GM19395 (cell line): ENCODE measurements around the gene TBCE.

Experiments
- ATAC-seq: cut with Tn5 transposase; IDR thresholded peaks from one replicate; pipeline ENCODE4 v1.9.1; 2021; ENCODE audit warnings: mild to moderate bottlenecking, moderate library complexity; ENCODE audit not compliant: unreplicated experiment

Gene TBCE

DNA sequence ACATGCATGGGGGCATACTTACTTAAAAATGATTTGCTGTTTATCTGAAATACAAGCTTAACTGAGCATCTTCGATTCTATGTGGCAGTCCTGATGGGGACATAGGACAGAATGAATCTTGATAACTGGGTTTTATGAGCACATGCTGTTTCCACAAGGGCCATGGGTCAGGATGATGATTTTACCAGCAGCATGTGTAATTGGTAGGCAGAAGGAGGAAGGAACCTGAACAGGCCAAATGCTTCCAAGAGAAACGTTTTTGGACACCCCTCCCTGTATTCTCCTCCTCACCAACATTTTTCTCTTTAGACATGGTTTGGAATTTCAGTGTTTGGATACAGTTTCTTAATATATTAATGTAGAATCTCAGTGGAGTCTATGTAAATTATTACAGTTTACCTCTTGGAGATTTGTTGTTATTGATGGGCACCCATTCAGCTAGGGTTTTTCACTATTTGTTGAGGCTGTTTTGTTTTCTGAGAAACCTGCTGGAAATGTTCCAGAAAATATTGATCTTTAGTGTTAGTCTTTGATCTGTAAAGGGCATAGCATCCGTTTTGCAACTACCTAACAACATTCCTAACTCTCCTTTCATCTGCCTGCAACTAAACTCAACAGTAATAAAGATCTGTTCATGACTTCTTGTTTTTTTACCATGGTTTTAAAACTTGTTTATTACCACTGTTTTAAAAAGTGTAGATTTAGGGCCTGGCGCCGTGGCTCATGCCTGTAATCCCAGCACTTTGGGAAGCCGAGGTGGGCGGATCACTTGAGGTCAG is 42.0 kb downstream of the TBCE start:
- no peak for ATAC-seq

DNA sequence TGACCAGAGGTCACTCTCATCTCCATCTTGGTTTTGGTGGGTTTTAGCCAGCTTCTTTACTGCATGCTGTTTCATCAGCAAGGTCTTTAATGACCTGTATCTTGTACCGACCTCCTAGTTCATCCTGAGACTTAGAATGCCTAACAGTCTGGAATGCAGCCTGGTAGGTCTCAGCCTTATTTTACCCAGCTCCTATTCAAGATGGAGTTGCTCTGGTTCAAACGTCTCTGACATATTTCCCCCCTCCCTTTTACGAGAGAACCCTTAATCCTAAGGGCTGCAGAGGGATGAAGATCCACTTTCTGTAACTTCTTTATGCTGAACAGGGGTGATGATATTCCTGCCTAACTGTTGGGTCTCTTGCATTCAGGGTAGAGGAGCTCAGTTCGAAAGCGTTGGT is 43.2 kb downstream of the TBCE start:
- ATAC-seq, result no peak

DNA sequence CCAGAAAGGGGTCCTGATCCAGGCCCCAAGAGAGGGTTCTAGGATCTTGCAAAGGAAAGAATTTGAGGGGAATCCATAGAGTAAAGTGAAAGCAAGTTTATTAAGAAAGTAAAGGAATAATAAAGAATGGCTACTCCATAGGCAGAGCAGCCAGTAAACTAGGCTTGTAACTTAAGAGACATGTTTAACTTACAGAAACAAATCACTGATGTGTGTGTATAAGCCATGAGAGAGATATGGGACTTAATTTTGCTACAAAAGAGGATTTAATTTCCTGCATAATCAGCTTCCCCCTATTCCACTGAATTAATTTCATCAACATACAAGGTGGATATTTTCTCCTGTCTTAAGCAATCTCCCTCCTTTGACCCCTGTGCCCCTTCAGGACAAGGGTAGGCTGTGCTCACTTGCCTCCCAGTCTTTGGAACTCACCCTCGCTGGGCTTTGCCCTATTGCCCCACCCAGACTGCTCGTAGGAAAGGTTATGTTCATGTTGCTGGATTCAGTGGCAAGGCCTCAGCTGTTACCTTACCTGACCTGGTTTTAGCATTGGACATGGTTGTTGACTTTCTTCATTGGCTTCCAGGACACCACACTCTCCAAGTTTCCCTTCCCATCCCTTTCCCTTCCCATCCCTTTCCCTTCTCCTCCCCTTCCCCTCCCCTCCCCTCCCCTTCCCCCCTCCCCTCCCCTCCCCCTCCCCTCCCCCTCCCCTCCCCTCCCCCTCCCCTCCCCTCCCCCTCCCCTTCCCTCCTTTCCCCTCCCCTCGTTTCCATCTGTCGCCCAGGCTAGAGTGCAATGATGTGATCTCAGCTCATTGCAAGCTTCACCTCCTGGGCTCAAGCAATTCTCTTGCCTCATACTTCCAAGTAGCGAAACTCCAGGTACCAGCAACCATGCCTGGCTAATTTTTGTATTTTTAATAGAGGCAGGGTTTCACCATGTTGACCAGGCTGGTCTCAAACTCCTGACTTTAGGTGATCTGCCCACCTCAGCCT is 44.6 kb downstream of the TBCE start:
- no peak for ATAC-seq

DNA sequence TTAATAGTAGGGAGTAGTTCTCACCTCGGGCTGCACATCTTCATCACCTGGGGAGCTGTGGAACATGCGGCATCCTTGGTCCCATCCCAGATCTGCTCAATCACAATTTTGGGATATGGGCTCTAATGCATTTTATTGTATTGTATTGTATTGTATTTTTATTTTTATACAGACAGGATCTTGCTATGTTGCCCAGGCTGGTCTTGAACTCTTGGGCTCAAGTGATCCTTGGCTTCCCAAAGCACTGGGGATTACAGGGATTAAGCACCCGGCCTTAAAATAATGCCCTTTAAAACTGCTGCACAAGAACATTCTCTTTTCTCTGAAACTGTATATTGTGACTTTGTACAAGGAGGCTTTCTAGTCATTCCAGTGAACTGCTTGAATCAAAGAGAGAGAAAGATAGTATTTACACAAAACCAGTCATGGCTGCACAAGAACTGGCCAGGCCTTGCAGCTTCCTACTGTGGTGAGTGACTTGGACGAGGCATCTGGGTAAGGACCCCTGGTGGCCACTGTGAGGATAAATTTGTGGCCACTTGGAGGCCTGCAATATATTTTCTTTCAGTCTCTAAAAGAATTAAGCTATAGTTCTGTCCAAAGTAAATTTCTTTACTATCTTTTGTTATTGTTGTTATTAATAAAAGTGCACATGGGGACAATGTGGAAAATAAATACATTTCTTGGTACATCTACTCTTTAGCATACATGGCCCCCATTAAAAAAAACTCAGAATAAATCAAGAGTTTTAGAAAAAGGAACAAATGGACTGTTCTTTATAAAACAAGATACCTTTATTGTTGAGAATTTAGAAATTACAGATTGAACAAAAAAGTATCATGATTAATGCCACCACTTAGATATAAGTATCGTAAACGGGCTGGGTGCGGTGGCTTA is 48.0 kb downstream of the TBCE start:
- ATAC-seq, result peak; percentile 72

DNA sequence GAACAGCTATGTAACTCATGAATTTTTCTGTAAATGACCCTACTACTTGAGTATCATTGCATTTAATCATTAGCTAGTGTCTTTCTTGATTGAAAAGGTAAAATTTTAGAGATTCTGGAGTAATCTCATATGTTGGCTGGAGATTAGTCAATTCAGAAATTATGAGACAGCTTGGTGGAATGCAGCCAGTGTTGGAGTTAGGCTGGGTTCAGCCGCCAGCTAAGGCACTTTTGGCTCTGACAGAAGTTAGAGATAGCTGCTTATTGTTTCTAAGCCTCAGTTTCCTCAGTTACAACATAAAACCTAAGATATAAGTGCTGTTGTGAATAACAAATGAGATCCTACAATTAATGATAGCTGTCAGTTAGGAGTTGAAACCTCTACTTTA is 49.4 kb downstream of the TBCE start:
- no peak for ATAC-seq

DNA sequence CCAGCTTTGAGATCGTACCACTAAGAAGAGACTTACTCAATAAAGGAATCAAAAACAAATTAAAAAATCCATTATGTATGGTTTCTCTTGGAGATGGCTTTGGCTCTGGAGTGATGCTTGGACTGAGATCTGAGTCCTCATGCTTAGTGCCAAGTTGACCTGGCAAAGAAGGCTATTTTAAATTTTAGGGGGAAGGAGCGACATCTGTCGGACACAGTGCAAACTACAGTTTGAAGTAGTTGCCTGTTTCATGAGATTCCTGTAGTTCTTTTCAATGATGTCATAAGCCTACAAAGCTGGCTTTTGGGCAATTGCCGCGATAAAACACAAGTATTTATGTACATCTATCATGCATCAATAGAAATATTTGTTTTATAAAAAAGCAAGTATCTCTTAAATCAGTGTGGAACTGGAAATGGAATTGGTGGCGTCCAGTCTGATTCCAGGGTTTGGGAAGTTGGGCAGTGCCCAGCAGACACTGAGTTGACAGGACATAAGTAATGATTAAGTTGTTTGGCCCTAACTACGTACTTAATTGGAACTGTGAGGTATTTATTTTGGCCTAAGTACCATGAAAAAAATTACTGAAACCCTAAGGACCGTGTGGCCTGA is 50.0 kb downstream of the TBCE start:
- no peak for ATAC-seq

DNA sequence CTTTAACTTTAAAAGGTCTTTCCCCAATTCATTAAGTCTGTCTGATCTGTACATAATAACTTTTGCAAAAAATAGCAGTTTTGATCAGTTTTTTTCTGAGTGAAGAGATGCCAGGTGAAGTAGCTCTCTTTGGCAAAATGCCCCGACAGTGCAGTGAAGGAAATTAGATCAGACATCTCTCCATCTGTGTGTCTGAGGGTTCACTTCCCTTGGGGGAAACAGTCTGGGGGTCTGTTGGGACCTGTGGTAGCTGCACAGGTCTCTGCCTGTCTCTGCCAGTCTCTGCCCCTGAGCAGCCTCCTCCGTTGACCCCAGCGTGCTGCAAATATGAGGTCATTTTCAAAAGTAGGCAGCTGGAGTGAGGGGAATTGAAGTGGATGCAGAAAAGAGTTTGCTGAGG is 54.5 kb downstream of the TBCE start:
- ATAC-seq, result no peak

DNA sequence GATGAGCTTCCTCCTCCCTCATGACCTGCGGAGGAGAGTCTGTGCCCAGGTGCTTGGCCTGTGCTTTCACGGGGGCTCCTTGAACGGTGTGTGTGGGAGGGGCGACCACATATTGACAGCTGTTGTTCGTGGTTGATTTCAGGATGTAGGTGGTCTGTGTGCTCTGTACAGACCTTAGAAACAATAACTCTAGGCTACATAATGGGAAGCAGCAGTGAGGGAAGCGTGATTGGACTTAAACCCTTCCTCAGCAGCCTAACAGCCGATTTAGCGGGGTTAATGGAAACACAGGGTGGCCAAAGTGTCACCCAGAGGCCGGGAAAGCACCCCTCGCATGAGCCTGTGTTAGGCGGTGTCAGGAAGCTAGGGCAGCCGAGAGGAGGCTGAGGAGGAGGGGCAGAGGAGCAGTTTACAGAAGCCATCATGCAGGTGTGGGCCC is 56.0 kb downstream of the TBCE start:
- ATAC-seq, result peak; percentile 73

DNA sequence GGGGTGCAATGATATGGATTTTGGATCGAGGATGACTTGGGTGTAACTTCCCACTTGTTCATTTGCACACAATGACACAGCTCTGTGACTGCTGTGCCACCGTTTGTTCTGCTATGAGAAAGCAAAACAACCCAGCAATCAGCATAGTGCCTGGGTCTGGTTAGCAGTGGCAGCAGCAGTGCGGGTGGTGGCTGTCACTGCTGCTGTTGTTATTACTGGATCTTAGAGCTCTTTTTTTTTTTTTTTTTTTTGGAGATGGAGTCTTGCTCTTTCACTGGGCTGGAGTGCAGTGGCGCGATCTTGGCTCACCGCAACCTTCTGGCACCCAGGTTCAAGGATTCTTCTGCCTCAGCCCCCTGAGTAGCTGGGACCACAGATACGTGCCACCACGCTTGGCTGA is 56.9 kb downstream of the TBCE start:
- no peak for ATAC-seq

DNA sequence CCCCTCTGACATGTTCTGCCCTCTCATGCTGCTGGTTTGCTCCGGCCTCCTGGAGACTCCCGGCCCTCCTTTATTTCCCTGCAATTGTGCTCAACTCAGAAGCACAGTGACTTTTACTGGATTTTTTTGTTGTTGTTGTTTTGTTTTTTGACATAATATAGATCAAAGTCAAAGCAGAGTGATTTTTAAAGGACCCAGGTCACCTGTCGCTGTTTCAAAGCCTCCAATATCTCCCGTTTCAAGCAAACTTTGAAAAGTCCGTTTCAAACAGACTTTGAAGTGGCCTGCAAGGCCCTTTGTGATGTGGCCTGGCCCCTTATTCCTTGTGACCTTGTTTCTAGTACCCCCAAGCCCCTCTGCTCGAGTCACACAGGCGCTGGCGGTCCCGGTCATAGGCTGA is 58.1 kb downstream of the TBCE start:
- no peak for ATAC-seq

DNA sequence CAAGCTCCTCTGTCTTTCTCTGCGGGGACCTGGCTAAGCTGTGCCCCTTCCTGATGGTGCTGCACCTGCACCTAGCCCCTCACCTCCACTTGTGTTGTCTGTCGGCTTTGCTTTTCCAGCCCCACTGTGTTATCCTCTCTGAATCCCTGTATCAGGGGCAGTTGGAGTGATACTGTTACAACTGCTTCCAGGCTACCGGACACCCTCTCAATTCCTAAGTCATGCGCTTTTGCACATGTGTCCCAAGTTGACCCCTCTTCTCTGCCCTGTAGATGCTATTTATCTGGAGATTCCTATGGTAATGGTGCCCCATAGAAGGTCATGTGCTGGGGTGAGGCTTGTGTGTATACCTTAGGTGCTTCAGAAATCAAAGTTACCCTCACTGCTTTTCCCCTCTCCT is 58.9 kb downstream of the TBCE start:
- ATAC-seq, result no peak

DNA sequence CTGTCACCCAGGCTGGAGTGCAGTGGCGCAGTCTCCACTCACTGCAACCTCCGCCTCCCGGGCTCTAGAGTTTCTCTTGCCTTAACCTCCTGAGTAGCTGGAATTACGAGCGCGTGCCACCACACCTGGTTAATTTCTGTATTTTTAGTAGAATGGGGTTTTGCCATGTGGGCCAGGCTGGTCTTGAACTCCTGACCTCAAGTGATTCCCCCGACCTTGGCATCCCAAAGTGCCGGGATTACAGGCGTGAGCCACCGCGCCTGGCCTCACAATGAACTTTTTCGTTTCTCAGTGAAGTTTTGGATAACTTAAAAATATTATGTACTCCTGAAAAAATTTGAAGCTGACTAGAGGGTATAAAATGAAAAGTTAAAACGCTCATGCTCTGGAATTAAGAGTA is 59.5 kb downstream of the TBCE start:
- ATAC-seq, result no peak

DNA sequence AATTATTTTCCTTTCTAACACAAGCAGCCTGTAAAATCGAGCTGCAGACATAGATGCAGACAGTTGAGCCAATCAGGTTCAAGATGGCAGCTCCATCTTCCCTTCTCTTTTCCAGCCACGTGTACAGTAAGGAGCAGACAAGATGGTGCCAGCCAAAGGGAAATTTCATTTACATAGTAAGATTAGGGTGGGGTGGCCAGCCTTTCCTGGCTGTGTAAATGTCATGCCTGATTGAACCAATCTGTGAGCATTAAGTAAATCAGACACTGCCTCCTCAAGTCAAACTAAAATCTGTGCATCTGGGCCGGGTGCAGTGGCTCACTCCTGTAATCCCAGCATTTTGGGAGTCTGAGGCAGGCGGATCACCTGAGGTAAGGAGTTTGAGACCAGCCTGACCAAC is 60.2 kb downstream of the TBCE start:
- no peak for ATAC-seq

DNA sequence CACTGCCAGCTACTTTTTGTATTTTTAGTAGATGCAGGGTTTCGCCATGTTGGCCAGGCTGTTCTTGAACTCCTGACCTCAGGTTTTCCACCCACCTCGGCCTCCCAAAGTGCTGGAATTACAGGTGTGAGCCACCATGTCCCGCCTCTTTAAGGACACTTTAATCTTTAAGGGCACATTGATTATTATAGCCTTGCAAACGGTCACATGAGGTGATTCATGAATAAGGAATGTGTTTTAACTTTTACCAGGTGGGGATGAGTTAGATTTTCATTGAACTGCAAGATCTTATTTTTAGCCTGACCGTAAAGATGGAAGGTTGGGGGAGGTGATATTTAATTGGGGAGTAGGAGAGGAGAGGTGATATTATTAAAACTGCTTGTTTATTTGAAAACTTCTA is 61.9 kb downstream of the TBCE start:
- no peak for ATAC-seq

DNA sequence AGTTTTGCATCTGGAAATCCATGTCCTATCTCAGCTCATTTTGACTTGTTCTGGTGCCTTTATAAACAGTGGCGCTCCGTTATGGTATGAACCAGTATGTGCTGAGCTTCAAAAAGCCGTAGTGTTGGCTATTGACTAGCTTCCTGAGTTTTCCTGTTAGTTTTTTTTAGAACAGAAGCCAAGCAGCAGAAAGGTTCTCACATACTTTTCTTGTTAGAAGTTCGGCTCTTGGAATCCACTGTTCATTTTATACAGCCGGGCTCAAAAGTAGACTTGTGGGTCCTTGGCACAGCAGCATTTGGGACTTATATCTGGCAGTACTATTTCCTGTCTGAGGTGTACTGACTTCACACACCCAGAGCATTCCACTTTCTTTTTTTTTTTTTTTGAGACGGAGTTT is 63.8 kb downstream of the TBCE start:
- no peak for ATAC-seq

DNA sequence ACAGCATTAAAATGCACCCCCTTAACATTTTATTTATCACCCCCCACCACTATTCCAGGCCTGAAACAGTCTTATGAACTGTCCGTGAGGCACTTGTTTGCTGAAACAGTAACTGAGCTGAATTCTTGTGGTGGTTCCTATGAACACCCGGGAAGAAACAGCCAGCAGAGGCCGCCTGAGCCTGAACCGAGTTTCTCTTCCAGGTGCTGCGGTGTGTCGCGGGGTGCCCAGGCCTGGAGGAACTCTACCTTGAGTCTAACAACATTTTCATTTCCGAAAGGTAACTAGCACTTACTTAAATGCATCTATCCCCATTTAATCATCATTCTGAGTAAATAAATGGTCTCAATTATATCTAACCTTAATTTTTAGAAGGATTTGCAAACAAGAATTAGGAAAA is 66.8 kb downstream of the TBCE start:
- no peak for ATAC-seq

DNA sequence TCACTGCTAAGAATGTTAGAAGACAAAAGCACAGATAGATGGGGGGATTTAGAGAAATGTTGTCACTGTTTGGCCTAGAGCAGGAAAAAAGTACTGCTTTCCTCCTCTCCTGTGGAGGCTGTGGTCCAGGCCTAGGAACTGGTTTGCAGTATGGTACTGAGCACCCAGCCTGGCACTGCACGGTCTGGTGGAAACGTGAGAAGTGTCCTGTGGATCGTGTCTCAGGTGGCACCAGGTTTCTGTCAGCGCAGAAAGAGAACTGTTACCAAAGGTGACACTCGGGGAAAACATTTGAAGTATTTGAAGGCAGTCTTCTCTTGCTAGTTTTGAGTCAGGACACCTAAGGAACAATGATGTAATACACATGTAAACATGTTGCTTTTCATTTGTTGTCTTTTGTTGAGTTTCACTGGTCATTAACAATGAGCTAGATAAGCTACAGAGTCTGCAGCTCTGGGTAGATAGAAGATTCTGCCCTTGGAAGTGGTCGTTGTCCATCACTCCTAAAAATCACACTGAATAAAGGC is 74.0 kb downstream of the TBCE start:
- no peak for ATAC-seq

DNA sequence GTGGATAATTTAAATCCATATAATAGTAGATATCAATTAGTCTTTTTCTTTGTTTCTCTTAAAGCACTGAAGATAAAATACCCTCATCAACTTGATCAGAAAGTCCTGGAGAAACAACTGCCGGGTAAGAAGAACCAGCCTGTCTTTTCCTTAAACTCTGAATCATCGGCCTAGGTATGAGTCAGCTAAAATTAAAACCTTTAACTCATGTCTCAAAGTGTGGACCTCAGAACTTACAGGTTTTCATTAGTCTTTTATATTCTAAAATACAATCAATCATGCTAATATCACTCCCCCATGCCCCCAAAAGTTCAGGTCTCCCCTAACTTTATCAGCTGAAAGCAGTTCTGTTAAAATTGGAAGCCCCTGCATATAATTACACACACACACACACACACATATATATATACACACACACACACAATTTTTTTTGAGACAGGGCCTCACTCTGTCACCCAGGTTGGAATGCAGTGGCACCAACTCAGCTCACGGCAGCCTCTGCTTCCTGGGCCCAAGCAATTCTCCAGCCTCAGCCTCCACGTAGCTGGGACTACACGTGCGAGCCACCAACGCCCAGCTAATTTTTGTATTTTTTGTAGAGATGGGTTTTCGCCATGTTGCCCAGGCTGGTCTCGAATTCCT is 75.7 kb downstream of the TBCE start:
- no peak for ATAC-seq

DNA sequence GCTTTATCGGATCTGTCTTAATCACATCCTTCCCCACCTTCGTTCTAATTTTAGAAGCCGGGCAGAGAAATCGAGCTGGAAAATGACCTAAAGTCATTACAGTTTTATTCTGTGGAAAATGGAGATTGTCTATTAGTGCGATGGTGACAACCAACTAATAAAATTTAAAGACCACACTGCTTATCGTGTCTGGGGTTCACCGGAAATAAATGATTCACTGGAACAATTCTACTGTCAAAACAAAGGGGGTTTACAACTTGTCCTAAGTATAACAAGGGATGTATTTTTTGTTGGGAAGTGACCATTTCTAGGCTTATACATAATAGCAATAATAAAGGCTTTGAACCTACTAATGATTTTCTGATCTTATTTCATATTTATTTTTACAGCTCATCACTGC is 81.4 kb downstream of the TBCE start:
- no peak for ATAC-seq

DNA sequence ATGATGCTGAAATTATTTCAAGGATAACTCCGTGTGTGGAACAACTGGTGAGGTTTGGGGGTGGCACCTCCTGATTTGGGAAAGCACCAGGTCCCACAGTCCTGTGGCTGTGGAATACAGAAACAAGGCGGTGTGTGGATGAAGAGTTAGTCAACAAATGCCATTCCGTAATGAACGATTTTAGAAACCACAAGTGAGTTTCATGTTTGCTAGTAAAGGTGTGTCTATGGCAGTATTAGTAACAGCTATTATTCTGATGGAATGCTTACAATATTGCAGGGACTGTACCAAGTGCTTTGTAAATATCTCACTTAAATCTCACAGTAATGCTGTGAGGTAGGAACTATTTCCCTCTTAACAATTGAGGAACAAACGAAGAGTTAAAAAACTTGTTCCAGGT is 83.2 kb downstream of the TBCE start:
- no peak for ATAC-seq
